T-cell (primary cell): Measurements from ENCODE around the gene MDP1. TPM values are rescaled to one million over a fixed set of nuclear protein-coding genes. Genes with fewer than 3 reads are reported as not detected.

Experiments used
- ATAC-seq, 4 experiments: fragments of 200-7000 bp in 3 of 4; fragments of 150-1000 bp in 1 of 4; cut with Tn5 transposase; replicated peaks in 1 of 4; 1 replicate in 3 of 4; 2 replicates in 1 of 4; pipeline ENCODE4 v1.10.0; 2021; ENCODE audit warnings: moderate library complexity in 3 of 4, mild to moderate bottlenecking in 2 of 4, moderate number of reproducible peaks in 1 of 4
- CTCF ChIA-PET, 2 donors: fragments of 300-600 bp; sonication (Branson Sonifier 250); formaldehyde crosslinking; loops; one replicate each; lab custom pipeline; 2022; ENCODE audit warnings: antibody characterized with exemption in 2 of 2; lab: Charles Lee
- POLR2A ChIA-PET, 2 donors: fragments of 300-600 bp; sonication (Branson Sonifier 250); formaldehyde crosslinking; loops; one replicate each; lab custom pipeline; 2022; ENCODE audit warnings: antibody characterized with exemption in 2 of 2; lab: Charles Lee
- DNase-seq, 35 experiments: peaks; one replicate each; pipeline versions ENCODE4 v3.0.0 to v3.0.0-alpha.2; 2013 to 2023
- H3K27ac ChIP-seq: one replicate; pipeline ENCODE4 v1.5.1; 2013; ENCODE audit warnings: low read length
- H3K27me3 ChIP-seq, 2 experiments: replicated peaks in 1 of 2; 1 replicate in 1 of 2; 2 replicates in 1 of 2; pipeline versions ENCODE4 v1.6.1 to v1.7.0; 2013; ENCODE audit warnings: low read length in 1 of 2, mixed read lengths in 1 of 2; ENCODE audit not compliant: control insufficient read depth in 2 of 2, insufficient read depth in 2 of 2; ENCODE audit errors: extremely low read depth in 1 of 2
- H3K36me3 ChIP-seq, 2 donors: 1 replicate in 1 of 2; 2 replicates in 1 of 2; pipeline versions ENCODE4 v1.6.1 to v1.7.0; 2013; ENCODE audit warnings: low read length in 1 of 2; ENCODE audit not compliant: control insufficient read depth in 2 of 2, insufficient read depth in 1 of 2; ENCODE audit errors: extremely low read depth in 1 of 2
- H3K4me1 ChIP-seq, 2 experiments: 1 replicate in 1 of 2; 2 replicates in 1 of 2; pipeline versions ENCODE4 v1.6.1 to v1.7.0; 2013; ENCODE audit warnings: low read length in 2 of 2, mixed read lengths in 1 of 2; ENCODE audit not compliant: insufficient read depth in 2 of 2, control insufficient read depth in 1 of 2; ENCODE audit errors: extremely low read depth in 1 of 2
- H3K4me3 ChIP-seq, 2 donors: 1 replicate in 1 of 2; 2 replicates in 1 of 2; pipeline versions ENCODE4 v1.5.1 to v1.7.0; 2013; ENCODE audit warnings: mild to moderate bottlenecking in 2 of 2, low read length in 1 of 2, moderate library complexity in 1 of 2; ENCODE audit not compliant: control insufficient read depth in 1 of 2; ENCODE audit errors: extremely low read depth in 1 of 2
- H3K9me3 ChIP-seq: 2 replicates; pipeline ENCODE4 v1.7.0; 2013
- H3K27ac Mint-ChIP-seq, 2 donors: one replicate each; pipeline ENCODE4 v1.8.0; 2020 to 2021; ENCODE audit warnings: mild to moderate bottlenecking in 2 of 2, mixed read lengths in 2 of 2
- H3K27me3 Mint-ChIP-seq, 2 donors: one replicate each; pipeline ENCODE4 v1.8.0; 2021 to 2022; ENCODE audit warnings: mixed read lengths in 2 of 2
- H3K36me3 Mint-ChIP-seq: one replicate; pipeline ENCODE4 v1.8.0; 2021; ENCODE audit warnings: mixed read lengths
- H3K4me1 Mint-ChIP-seq, 3 donors: one replicate each; pipeline ENCODE4 v1.8.0; 2020 to 2022; ENCODE audit warnings: mixed read lengths in 3 of 3, mild to moderate bottlenecking in 1 of 3
- H3K4me3 Mint-ChIP-seq, 3 donors: one replicate each; pipeline ENCODE4 v1.8.0; 2020 to 2022; ENCODE audit warnings: mild to moderate bottlenecking in 3 of 3, mixed read lengths in 3 of 3, moderate library complexity in 3 of 3
- H3K9me3 Mint-ChIP-seq, 3 donors: one replicate each; pipeline ENCODE4 v1.8.0; 2020 to 2022; ENCODE audit warnings: mixed read lengths in 3 of 3
- WGBS: methylation state at CpG from one replicate; pipeline ENCODE4 v1.1.5; 2013; ENCODE audit warnings: missing lambda C conversion rate; ENCODE audit not compliant: insufficient coverage; 5-methylcytosine and 5-hydroxymethylcytosine counted together
- total RNA-seq, 35 experiments: library from RNA in 6 of 35; stranded (reverse) in 6 of 35; fragments of 120-200 nt in 1 of 35; gene quantifications; one replicate each; pipeline versions ENCODE4 v1.2.1 to v1.2.4 and lab custom pipeline; 2013 to 2026

The MDP1 gene
- total RNA-seq, 5 donors from 2014 or later (not counting 1 experiment from before 2014, with no cell fraction given), result 7.2 to 17.5 (median 12.1) TPM

DNA sequence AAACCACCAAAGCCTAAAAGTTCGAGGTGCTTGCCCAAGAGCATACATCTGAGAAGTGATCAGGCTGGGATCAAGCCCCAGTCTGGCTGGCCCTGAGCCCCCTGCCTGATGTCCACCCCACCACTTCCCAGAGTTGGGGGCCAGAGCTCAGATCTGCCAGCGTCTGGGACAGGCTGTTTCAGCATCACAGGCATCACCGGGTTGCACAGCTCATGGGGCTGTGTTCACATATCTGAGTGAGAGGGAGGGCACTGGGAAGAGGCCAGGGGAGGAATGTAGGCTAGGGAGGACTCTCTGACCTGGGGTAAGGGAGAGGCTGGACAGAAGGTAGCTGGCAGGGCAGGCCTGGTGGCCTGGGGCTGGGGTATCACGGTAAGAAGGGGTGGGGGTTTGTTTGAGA is 41.1 kb upstream of the MDP1 start:
- CTCF ChIA-PET, result no interaction called here
- no peaks in the 10 kb centered on the region for H3K27me3 ChIP-seq
- no peak overlapping the region for H3K4me3 Mint-ChIP-seq
- no peaks in the 10 kb centered on the region for H3K4me1 ChIP-seq
- H3K27ac ChIP-seq, result no peak overlapping the region
- H3K36me3 ChIP-seq, result peaks cover 12 to 36% of the 10 kb centered on the region in 2 donors
- H3K4me1 Mint-ChIP-seq, result no peaks in the 10 kb centered on the region
- no peak for ATAC-seq
- DNase-seq, result no peak
- no peak overlapping the region for H3K4me3 ChIP-seq
- no peak overlapping the region for H3K27ac Mint-ChIP-seq
- H3K9me3 Mint-ChIP-seq, result no peaks in the 10 kb centered on the region
- 100% methylated on average over 2 of the region's 4 CpGs for WGBS
- H3K36me3 Mint-ChIP-seq, result peaks cover 28% of the 10 kb centered on the region
- no peaks in the 10 kb centered on the region for H3K27me3 Mint-ChIP-seq
- POLR2A ChIA-PET, result no interaction called here
- H3K9me3 ChIP-seq, result no peaks in the 10 kb centered on the region

GRCh38 chr14:24255931-24256711 is 40.3 kb upstream of the MDP1 start:
- no peak overlapping the region for H3K27ac ChIP-seq
- Mint-ChIP-seq H3K36me3 (peaks cover 26% of the 10 kb centered on the region), H3K9me3 (no peaks in the 10 kb centered on the region), H3K27ac (no peak overlapping the region), H3K27me3 (no peaks in the 10 kb centered on the region), H3K4me3 (no peak overlapping the region), H3K4me1 (peaks cover 0 to 2% (median 0%) of the 10 kb centered on the region in 3 donors)
- H3K4me3 ChIP-seq, result no peak overlapping the region
- no peaks in the 10 kb centered on the region for H3K4me1 ChIP-seq
- CTCF ChIA-PET, result no interaction called here
- ATAC-seq (no peak), DNase-seq (no peak)
- H3K27me3 ChIP-seq, result no peaks in the 10 kb centered on the region
- no peaks in the 10 kb centered on the region for H3K9me3 ChIP-seq
- H3K36me3 ChIP-seq, result peaks cover 8 to 36% of the 10 kb centered on the region in 2 donors
- POLR2A ChIA-PET, result interaction anchor here (0.5 kb wide), 2 partner anchors 9 to 44 kb away, joined by 3 read pairs; partner anchors contain the start of genes DHRS1 (in 1 of the 2) and NOP9 (in 1 of the 2)
- WGBS, result 96% methylated on average over 7 of the region's 12 CpGs

- 86% methylated on average over 5 of the region's 8 CpGs for WGBS
- DNase-seq, result no peak
- Histone ChIP-seq H3K4me1 (no peaks in the 10 kb centered on the region), H3K36me3 (peaks cover 8 to 36% of the 10 kb centered on the region in 2 donors), H3K27me3 (no peaks in the 10 kb centered on the region), H3K9me3 (no peaks in the 10 kb centered on the region), H3K4me3 (no peak overlapping the region), H3K27ac (no peak overlapping the region)
- peaks cover 0 to 8% (median 2%) of the 10 kb centered on the region in 3 donors for H3K4me1 Mint-ChIP-seq
- H3K9me3 Mint-ChIP-seq, result no peaks in the 10 kb centered on the region
- POLR2A ChIA-PET, result interaction anchor here (0.5 kb wide), 2 partner anchors 10 to 44 kb away, joined by 3 read pairs; partner anchors contain the start of genes DHRS1 (in 1 of the 2) and NOP9 (in 1 of the 2)
- no peak overlapping the region for H3K27ac Mint-ChIP-seq
- H3K27me3 Mint-ChIP-seq, result no peaks in the 10 kb centered on the region
- CTCF ChIA-PET, result no interaction called here
- peaks cover 27% of the 10 kb centered on the region for H3K36me3 Mint-ChIP-seq
- no peak overlapping the region for H3K4me3 Mint-ChIP-seq
- ATAC-seq, result no peak
Observed at GRCh38 chr14:24255438-24255837, 39.6 kb upstream of the MDP1 start.

DNA sequence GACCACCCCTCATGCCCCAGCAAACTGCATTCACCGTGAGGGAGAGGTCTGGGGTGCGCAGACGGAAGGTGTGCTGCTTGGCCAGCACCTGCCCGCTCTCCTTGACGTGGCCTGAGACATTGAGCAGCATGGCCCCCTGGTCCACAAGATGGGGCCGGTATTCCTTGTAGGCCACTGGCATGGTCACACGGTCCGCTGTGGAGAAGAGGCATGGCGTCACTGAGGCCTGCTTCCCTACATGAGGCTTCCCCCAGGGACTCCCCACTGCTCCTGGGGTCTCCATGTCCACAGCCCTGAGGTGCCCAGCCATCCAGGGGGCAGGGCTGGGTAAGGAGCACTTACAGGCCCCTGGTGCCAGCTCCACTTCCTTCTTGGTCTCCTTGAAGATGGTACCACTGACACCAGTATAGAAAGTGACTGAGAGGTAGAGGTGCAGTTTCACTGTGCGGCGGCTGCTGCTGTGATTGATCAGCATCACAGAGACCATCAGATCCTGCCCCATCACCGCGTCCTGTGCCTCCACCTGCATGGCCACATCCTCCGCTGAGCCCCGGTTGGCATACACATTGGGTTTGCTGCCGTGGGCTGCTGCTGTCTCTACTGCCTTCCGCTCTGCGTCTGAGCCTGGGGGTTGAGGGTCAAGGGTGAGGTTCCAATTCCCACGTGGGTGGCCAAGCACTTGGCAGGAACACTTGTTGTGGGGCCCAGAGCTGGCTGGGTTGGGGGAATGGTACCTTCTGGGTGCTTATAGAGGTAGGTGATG is 38.9 kb upstream of the MDP1 start:
- Histone ChIP-seq H3K27me3 (no peaks in the 10 kb centered on the region), H3K36me3 (peaks cover 8 to 36% of the 10 kb centered on the region in 2 donors), H3K4me1 (no peaks in the 10 kb centered on the region), H3K4me3 (no peak overlapping the region), H3K27ac (no peak overlapping the region), H3K9me3 (no peaks in the 10 kb centered on the region)
- Mint-ChIP-seq H3K27ac (no peak overlapping the region), H3K36me3 (peaks cover 29% of the 10 kb centered on the region), H3K27me3 (no peaks in the 10 kb centered on the region), H3K4me1 (peaks cover 0 to 14% (median 2%) of the 10 kb centered on the region in 3 donors), H3K9me3 (no peaks in the 10 kb centered on the region), H3K4me3 (no peak overlapping the region)
- CTCF ChIA-PET, result interaction anchor here in 1 of 2 donors (0.5 kb wide), 1 partner anchor 119 kb away, joined by 6 read pairs; no protein-coding TSS in a partner anchor
- 96% methylated on average over 19 of the region's 19 CpGs for WGBS
- POLR2A ChIA-PET, result no interaction called here
- no peak for DNase-seq
- ATAC-seq, result no peak

GRCh38 chr14:24253936-24254335 is 38.1 kb upstream of the MDP1 start:
- CTCF ChIA-PET, result interaction anchor here in 1 of 2 donors (0.5 to 0.6 kb wide), 2 partner anchors 25 to 118 kb away, joined by 6 read pairs; no protein-coding TSS in a partner anchor

More at GRCh38 chr14:24253936-24254335, 38.1 kb upstream of the MDP1 start:
- Histone ChIP-seq H3K4me1 (no peaks in the 10 kb centered on the region), H3K9me3 (no peaks in the 10 kb centered on the region), H3K36me3 (peaks cover 8 to 34% of the 10 kb centered on the region in 2 donors), H3K4me3 (no peak overlapping the region), H3K27ac (no peak overlapping the region), H3K27me3 (no peaks in the 10 kb centered on the region)
- no peak overlapping the region for H3K27ac Mint-ChIP-seq
- DNase-seq, result no peak
- POLR2A ChIA-PET, result no interaction called here
- 63% methylated on average over 1 of the region's 7 CpGs for WGBS
- no peaks in the 10 kb centered on the region for H3K9me3 Mint-ChIP-seq
- H3K27me3 Mint-ChIP-seq, result no peaks in the 10 kb centered on the region
- H3K36me3 Mint-ChIP-seq, result peaks cover 31% of the 10 kb centered on the region
- H3K4me3 Mint-ChIP-seq, result no peak overlapping the region
- peaks cover 0 to 16% (median 2%) of the 10 kb centered on the region in 3 donors for H3K4me1 Mint-ChIP-seq
- ATAC-seq, result no peak
